DMS153 (cell line): ENCODE results near the gene NAA20.

Experiments
- DNase-seq: peaks from one replicate; lab custom pipeline; 2025; lab: John Stamatoyannopoulos, UW

The NAA20 gene

DNA sequence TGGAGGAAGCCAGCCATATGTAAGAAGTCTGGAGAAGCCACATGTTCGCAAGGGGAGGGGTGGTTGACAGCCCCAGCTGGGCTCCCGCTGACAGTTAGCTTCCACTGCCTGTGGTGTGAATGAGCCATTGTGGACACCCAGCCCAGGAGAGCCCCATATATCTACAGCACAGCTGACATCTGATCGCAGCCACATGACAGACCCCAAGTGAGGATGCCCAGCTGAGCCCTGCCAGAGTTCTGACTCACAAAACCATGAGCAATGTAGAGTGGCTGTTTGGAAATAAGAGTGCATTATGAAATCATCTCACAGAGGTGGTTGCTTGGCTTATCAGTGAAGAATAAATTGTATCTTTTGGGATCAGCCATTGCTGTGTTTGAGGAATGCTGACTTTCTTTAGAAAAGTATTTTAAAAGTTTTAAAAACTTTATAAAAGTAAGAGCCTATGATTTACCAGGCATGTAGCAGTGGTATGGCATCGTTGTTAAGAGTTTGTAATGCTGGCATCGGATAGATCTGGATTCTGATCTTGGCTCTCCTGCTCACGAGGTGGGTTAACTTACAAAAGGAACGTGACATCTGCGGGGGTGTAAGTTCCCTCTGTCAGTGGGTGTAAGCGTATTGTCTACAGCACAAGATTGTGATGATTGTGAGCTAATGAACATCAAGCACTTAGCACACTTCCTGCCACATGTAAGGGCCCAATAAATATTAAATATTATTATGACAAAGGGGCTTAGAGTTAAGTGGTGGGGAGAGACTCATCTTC is 59.3 kb downstream of the NAA20 start:
- no peak for DNase-seq

DNA sequence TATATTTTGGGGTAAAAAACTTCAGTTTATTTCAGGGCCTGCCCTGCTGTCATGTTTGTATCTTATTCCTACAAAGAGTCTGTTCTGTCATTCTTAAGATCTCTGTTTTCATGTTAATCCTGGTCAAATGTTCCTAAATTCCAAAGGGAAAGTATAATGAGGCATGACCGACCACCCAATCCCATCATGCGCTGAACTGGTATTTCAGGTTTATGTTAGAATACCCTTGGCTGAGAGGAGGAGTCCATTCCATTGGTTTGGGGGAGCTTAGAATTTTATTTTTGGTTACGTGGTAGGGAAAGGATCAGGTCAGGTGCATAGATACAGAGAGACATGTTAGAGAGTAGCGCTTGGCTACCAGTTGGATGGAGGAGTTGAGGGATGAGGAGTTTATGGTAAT is 60.9 kb downstream of the NAA20 start:
- no peak for DNase-seq

DNA sequence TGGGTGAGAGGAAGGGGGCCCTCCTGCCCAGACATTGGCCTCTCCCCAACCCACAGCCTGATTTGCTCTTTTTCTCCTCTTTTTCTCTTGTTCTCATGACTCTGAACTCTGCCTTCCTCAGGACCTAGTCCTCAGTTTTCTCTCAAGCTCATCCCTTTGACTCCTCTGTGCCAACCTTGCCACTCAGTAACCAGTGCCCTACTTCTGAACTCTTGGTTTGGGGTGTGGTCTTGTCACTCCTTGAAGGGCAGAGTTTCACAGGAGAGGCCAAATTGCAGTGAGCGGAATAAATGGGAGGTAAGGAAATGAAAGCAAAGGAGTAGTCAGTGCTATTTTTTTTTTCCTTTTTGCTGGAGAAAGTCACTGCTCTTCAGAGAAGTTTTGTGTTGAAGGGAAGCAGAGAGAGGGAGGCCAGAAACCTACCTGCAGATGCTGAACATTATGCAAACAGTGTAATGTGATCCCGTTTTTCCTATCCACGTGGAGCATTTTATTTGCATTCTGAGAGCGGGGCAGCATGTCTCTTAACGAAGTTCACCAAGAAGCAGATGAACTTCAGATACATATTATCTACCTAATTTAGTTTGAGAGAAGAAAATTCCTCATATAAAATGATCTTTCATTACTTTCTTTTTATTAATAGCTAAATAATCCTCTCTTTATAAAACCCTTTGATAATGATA is 62.1 kb downstream of the NAA20 start:
- peak; percentile 56 for DNase-seq
